ENCODE data around the gene KRT15. TPM values are rescaled to one million over a fixed set of nuclear protein-coding genes. Genes with fewer than 3 reads are reported as not detected.

The KRT15 gene
- total and polyA plus RNA-seq, 7 donors = 0.08 to 0.56 (median 0.18) TPM; not detected in 3

DNA sequence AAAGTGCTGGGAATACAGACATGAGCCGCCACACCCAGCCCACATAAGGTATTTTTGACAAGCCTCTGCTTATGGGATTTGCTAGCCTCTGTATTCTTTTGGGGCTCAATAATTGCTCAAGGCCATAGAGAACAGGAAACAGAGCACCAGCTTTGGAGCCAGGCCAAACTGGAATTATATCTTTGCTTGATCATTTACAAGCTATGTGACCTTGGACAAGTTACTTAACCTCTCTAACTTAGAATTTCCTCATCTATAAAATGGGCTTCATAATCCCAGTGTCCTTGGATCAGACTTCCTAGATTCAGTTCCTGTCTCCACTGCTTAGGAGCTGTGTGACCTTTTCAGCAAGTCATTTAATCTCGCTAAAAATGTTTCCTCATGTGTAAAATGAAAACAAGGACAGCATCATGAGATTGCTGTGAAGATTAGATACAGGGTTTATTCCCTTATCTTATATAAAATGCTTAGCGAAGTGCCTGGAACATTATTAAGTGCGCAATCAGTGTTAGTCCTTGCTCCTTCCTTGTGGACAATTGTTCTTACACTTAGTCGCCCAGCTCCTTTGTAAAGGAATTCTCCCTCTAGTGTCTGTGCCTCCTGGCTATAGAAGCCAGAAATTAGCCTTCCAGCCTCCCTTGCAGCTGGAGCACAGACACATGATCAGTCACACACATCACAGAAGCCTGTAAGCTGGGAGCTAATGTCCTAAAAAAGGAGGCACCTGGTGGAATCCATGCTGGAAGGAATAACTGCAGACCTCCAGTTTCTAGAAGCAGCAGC is 36.6 kb upstream of the KRT15 start:
- intact Hi-C loops (cut with DNase I) = loop anchor here in 1 of 2 donors (10.0 kb wide), 1 partner anchor 650 kb away; no protein-coding TSS in a partner anchor
- no peak for ATAC-seq

DNA sequence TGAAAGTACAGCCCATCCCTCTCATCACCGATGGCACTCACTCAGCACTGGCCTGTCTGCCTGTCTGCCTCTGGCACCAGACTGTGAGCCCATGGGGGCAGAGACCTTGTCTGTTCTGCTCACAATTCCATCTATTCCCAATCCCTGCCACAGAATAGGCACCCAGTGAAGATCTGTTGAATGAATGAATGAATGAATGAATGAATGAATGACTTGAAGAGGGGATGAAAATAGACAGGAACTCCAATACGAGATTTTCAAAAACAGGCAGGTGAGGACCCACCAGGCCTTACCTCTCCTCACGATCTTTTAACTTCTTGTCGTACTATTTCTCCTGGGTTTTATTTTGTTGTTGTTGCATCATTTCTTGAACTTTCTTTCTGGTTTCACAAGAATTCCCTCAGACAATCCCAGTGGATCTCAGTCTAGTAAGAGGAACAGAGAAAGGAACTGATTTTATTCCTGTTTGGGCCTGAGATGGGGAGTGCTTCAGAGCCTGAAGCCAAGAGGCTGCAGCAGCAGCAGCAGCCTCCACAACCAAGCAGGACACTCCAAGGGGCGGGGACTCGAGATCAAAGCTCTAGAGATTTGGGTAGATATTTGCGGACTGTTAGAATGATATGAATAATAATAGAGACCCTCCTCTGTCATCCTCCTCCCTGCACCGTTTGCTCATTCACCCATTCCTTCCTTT is 35.4 kb upstream of the KRT15 start:
- no peak overlapping the region for H3K27ac ChIP-seq
- no peaks in the 10 kb centered on the region for H3K36me3 ChIP-seq (ENCODE audit: insufficient read depth in 1 of 2, low read depth in 1 of 2)
- no peak overlapping the region for H3K4me3 ChIP-seq
- no peak for DNase-seq
- peaks cover 0 to 9% (median 2%) of the 10 kb centered on the region in 3 donors for H3K27me3 ChIP-seq (ENCODE audit: insufficient read depth in 3 of 3, low read length in 2 of 3)
- H3K9me3 ChIP-seq = no peaks in the 10 kb centered on the region
- H3K4me1 ChIP-seq = peaks cover under 1% of the 10 kb centered on the region
- WGBS, 3 donors = 74 to 79% (median 74%) methylated on average over 8 of the region's 8 CpGs
- TF ChIP-seq, protein P1, sequence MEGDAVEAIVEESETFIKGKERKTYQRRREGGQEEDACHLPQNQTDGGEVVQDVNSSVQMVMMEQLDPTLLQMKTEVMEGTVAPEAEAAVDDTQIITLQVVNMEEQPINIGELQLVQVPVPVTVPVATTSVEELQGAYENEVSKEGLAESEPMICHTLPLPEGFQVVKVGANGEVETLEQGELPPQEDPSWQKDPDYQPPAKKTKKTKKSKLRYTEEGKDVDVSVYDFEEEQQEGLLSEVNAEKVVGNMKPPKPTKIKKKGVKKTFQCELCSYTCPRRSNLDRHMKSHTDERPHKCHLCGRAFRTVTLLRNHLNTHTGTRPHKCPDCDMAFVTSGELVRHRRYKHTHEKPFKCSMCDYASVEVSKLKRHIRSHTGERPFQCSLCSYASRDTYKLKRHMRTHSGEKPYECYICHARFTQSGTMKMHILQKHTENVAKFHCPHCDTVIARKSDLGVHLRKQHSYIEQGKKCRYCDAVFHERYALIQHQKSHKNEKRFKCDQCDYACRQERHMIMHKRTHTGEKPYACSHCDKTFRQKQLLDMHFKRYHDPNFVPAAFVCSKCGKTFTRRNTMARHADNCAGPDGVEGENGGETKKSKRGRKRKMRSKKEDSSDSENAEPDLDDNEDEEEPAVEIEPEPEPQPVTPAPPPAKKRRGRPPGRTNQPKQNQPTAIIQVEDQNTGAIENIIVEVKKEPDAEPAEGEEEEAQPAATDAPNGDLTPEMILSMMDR (IDR thresholded peaks at IDR 0.05) = no peak
- no peak for ATAC-seq
- intact Hi-C loops (cut with DNase I) = loop anchor here in 1 of 2 donors (10.0 kb wide), 1 partner anchor 649 kb away; no protein-coding TSS in a partner anchor

More for the DNA sequence above, 36.6 kb upstream of the KRT15 start:
- WGBS, 3 donors = 72 to 83% (median 74%) methylated on average over 5 of the region's 5 CpGs
- H3K27ac ChIP-seq = no peak overlapping the region
- H3K36me3 ChIP-seq (ENCODE audit: insufficient read depth in 1 of 2, low read depth in 1 of 2) = no peaks in the 10 kb centered on the region
- DNase-seq = no peak
- TF ChIP-seq, protein P1 (IDR thresholded peaks at IDR 0.05) = no peak
- H3K4me3 ChIP-seq = no peak overlapping the region
- H3K9me3 ChIP-seq = no peaks in the 10 kb centered on the region
- H3K27me3 ChIP-seq (ENCODE audit: insufficient read depth in 3 of 3, low read length in 2 of 3) = peaks cover 0 to 9% (median 2%) of the 10 kb centered on the region in 3 donors
- H3K4me1 ChIP-seq = no peaks in the 10 kb centered on the region

DNA sequence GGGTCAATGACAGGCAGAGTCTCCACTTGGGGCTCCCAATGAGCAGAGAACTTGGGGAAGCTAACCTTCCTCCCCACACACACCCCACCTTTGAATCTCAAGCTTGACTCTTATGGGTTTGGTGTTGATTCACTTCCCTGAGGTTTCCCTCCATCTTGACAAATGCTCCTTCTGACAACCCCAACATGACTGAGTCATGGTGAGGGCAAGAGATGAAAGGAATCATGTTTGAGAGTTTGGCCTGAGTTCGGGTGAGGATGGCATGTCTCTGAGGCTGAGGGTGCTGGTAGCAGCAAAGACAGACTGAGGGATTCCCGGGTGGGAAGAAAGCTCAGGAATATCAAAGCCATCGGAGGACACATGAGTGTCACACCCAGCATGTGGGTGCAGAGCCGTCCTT is 34.5 kb upstream of the KRT15 start:
- intact Hi-C loops (cut with DNase I) = loop anchor here in 1 of 2 donors (10.0 kb wide), 1 partner anchor 648 kb away; no protein-coding TSS in a partner anchor
- ATAC-seq (no peak), DNase-seq (no peak)
- Histone ChIP-seq H3K4me1 (peaks cover 6% of the 10 kb centered on the region), H3K36me3 (ENCODE audit: insufficient read depth in 1 of 2, low read depth in 1 of 2) (no peaks in the 10 kb centered on the region), H3K9me3 (no peaks in the 10 kb centered on the region), H3K27me3 (ENCODE audit: insufficient read depth in 3 of 3, low read length in 2 of 3) (peaks cover 0 to 14% (median 2%) of the 10 kb centered on the region in 3 donors), H3K4me3 (no peak overlapping the region), H3K27ac (no peak overlapping the region)
- 85 to 88% (median 86%) methylated on average over 4 of the region's 4 CpGs for WGBS, 3 donors
- TF ChIP-seq, protein P1 (IDR thresholded peaks at IDR 0.05) = no peak

DNA sequence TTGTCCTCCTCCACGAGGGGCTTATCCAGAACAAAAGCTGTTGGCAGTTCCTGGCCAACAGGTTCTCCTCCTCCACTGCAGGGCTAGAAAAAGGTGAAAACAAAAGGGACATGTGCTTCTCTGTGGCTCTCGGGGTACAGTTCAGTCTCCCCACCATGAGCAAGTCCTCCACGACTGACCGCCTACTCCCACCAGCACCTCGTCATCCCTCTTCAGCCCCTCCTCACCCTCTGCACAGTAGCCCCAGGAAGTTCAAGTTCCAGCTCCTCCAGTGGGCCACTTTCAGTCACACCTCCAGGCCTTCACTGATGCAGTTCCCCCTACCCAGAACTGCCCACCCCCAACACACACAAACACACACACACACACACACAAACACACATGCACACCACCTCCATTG is 33.8 kb upstream of the KRT15 start:
- TF ChIP-seq, protein P1 (IDR thresholded peaks at IDR 0.05) = no peak
- ATAC-seq (no peak), DNase-seq (no peak)
- no peak overlapping the region for H3K27ac ChIP-seq
- H3K4me1 ChIP-seq = peaks cover 6% of the 10 kb centered on the region
- H3K27me3 ChIP-seq (ENCODE audit: insufficient read depth in 3 of 3, low read length in 2 of 3) = peaks cover 0 to 14% (median 2%) of the 10 kb centered on the region in 3 donors
- intact Hi-C loops (cut with DNase I) = loop anchor here in 1 of 2 donors (10.0 kb wide), 1 partner anchor 648 kb away; no protein-coding TSS in a partner anchor
- no peaks in the 10 kb centered on the region for H3K9me3 ChIP-seq
- H3K4me3 ChIP-seq = no peak overlapping the region
- no peaks in the 10 kb centered on the region for H3K36me3 ChIP-seq (ENCODE audit: insufficient read depth in 1 of 2, low read depth in 1 of 2)
- 91 to 95% (median 92%) methylated on average over 5 of the region's 5 CpGs for WGBS, 3 donors

Measured in psoas muscle (tissue), 8 donors.